ENCODE measurements around the gene CHAT. TPM values are rescaled to one million over a fixed set of nuclear protein-coding genes. Genes with fewer than 3 reads are reported as not detected.

The CHAT gene
- total RNA-seq, 1 experiment from 2014 or later: not detected

GRCh38 chr10:49597426-49598163 lies 16.2 kb upstream of the CHAT start:
- no peak for DNase-seq (ENCODE audit: low read depth)

- no peak for DNase-seq (ENCODE audit: low read depth)
Observed at GRCh38 chr10:49598164-49598856, 15.5 kb upstream of the CHAT start.

GRCh38 chr10:49598986-49599385 lies 14.9 kb upstream of the CHAT start:
- DNase-seq (ENCODE audit: low read depth): no peak

GRCh38 chr10:49599546-49599945 lies 14.3 kb upstream of the CHAT start:
- no peak for DNase-seq (ENCODE audit: low read depth)

GRCh38 chr10:49600046-49600445 lies 13.8 kb upstream of the CHAT start:
- no peak for DNase-seq (ENCODE audit: low read depth)

- DNase-seq (ENCODE audit: low read depth): no peak
Observed at GRCh38 chr10:49600781-49601400, 12.9 kb upstream of the CHAT start.

- DNase-seq (ENCODE audit: low read depth): no peak
Observed at GRCh38 chr10:49601857-49602256, 12.0 kb upstream of the CHAT start.

GRCh38 chr10:49602380-49603023 lies 11.3 kb upstream of the CHAT start:
- DNase-seq (ENCODE audit: low read depth): no peak

- no peak for DNase-seq (ENCODE audit: low read depth)
Observed at GRCh38 chr10:49605216-49605938, 8.5 kb upstream of the CHAT start.

GRCh38 chr10:49605939-49606509 lies 7.8 kb upstream of the CHAT start:
- DNase-seq (ENCODE audit: low read depth): no peak

GRCh38 chr10:49606981-49607535 lies 6.8 kb upstream of the CHAT start:
- DNase-seq (ENCODE audit: low read depth): peak; percentile 46

- no peak for DNase-seq (ENCODE audit: low read depth)
Observed at GRCh38 chr10:49608166-49609005, 5.5 kb upstream of the CHAT start.

- no peak for DNase-seq (ENCODE audit: low read depth)
Observed at GRCh38 chr10:49609006-49609282, 4.9 kb upstream of the CHAT start.

GRCh38 chr10:49609283-49610113 lies 4.3 kb upstream of the CHAT start:
- DNase-seq (ENCODE audit: low read depth): no peak

- no peak for DNase-seq (ENCODE audit: low read depth)
Observed at GRCh38 chr10:49610114-49610457, 3.8 kb upstream of the CHAT start, which contains the start of gene SLC18A3. Gene SLC18A3 (plus strand): TSS chr10:49610310. CDS start chr10:49610741, 431 bp downstream.

GRCh38 chr10:49610458-49611165 lies 3.2 kb upstream of the CHAT start:
- DNase-seq (ENCODE audit: low read depth): no peak

GRCh38 chr10:49611166-49611815 lies 2.5 kb upstream of the CHAT start:
- DNase-seq (ENCODE audit: low read depth): no peak
